GM21515 (cell line): ENCODE results near the gene CWC27.
"Not testable (repeated sequence)": the region's sequence is repeated elsewhere in the genome, so short reads cannot be mapped to it uniquely, and the experiment has no call there.

Source experiments
- ATAC-seq: cut with Tn5 transposase; IDR thresholded peaks from one replicate; pipeline ENCODE4 v1.9.1; 2021; ENCODE audit not compliant: unreplicated experiment

CWC27 gene

DNA sequence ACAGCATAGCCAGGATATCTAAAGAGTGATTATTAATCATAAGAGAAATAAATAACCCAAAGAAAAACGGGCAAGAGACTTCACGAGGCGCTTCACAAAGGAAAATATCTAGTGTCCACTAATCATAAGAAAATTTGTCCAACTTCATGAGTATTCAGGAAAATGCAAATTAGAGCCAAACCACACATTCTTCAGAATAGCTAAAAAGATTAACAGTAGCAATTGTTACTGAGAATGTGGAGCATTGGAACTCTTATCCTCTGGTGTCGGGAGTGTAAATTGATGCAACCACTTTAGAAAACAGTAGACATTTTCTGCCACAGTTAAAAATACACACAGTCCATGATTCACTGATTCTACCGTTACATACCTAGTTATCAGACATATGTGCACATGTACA lies 145.7 kb downstream of the CWC27 start:
- ATAC-seq = no peak

DNA sequence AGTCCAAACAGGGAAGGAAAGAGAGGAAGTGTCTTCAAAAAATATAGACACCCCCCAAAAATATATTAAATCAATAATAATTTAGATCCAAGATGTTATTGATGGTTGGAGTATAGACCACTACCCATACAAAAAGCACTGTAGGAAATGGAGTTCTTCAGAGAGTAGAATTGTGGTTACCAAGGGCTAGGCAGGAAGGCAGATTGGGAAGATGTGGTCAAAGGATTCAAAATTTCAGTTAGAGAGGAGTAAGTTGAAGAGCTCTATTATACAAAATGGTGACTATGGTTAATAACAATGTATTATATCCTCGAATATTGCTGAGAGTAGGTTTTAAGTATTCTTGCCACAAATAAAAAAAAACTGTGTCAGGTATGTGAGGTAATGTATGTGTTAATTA lies 149.4 kb downstream of the CWC27 start:
- no peak for ATAC-seq

DNA sequence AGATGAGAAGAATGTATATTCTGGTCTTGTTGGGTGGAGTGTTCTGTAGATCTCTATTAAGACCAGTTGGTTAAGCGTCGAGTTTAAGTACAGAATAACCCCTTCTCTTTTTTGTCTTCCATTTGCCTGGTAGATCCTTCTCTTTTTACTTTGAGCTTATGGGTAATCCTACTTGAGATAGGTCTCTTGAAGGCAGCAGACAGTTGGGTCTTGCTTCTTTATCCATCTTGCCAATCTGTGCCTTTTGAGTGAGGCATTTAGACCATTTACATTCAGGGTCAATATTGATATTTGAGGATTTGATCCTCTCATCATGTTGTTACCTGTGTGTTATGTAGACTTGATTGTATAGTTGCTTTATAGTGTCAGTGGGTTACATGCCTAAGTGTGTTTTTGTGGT lies 152.7 kb downstream of the CWC27 start:
- ATAC-seq = no peak

DNA sequence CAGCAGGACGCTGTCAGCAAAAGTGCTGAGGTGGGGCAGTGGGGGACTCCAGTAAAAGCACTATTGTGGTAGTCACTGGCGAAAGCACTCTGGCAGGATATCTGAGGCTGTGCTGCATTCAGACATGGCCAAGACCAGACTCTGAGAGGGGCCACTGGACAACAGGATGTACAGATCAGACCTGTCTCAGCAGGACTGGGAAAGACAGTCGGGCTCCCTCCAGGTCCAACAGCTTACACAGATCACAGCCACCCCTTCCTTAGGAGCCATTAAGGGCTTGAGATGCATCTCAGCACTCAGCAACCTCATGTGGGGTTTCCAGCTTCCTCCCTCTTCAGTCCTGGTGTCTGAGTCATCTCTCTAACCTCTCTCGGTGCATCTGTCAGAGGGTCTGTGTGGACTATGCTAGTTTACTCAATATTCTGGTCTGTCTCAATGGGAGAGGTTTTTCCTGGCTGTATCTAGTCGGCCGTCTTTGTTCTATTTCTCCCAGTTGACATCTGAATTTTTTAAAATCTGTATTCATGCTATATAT lies 154.5 kb downstream of the CWC27 start:
- ATAC-seq = no peak

DNA sequence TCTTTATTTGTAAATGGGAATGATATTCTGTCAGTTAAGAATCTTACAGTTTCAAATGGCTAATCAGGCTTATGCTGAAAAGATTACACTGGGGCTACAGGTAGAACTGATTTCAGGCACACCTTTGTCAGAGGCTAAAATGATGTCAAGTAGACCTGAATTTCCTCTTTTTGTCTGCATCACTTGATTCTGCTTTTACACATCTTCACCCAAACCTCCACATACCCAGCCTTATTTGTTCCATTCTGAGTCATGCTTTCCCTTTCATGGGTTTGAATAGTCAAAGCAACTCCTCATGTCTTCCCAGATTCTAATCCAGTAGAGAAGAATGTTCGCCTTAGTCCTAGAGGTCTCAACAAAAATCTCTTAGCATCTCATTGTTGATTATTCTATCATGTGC lies 156.4 kb downstream of the CWC27 start:
- ATAC-seq = no peak

DNA sequence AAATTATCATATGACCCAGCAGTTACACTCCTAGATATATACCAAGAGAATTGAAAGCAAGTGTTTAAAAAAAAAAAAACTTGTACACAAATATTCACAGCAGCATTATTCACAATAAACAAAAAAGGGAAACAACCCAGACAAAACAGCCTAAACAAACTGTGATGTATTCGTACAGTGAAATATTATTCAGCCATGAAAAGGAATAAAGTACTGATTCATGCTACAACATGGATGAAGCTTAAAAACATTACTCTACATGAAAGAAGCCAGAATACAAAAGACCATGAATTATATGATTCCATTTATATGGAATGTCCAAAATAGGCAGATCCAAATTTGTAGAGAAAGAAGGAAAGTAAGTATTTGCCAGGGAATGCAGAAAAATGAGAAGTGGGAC lies 161.1 kb downstream of the CWC27 start:
- no peak for ATAC-seq

DNA sequence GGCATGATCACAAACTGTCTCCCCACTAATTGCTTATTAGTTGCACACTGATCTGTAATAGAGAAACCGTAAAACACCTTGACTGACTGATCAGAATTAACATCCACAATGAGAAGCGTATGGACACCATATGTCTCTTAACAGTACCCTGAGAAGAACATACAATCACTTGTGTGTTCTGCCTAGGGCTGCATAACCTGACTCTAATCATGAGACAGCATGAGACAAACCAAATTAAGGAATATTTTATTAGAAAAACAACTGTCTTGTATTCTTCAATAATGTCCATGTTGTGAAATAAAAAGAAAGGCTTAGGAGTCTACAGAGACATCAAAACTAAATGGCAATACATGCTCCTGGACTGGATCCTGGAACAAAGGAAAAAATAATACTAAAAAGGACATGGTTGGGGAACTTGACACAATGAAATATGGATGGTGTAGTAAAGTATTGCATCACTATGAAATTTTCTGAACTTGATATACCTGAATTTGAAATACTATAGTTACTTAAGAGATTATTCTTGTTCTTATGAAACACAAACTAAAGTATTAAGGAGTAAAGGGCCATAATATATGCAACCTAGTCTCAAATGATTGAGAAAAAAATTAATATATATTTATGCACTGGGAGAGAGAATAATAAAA lies 162.1 kb downstream of the CWC27 start:
- ATAC-seq = no peak

DNA sequence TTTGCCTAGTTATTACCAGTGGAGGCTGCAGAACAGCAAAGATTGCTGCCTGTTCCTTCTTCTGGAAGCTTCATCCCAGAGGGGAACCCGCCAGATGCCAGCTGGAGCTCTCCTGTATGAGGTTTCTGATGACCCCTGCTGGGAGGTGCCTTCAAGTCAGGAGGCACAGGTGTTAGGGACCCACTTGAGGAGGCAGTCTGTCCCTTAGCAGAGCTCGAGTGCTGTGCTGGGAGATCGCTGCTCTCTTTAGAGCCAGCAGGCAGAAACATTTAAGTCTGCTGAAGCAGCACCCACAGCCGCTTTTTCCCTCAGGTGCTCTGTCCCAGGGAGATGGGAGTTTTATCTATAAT lies 170.7 kb downstream of the CWC27 start:
- not testable (repeated sequence) for ATAC-seq

DNA sequence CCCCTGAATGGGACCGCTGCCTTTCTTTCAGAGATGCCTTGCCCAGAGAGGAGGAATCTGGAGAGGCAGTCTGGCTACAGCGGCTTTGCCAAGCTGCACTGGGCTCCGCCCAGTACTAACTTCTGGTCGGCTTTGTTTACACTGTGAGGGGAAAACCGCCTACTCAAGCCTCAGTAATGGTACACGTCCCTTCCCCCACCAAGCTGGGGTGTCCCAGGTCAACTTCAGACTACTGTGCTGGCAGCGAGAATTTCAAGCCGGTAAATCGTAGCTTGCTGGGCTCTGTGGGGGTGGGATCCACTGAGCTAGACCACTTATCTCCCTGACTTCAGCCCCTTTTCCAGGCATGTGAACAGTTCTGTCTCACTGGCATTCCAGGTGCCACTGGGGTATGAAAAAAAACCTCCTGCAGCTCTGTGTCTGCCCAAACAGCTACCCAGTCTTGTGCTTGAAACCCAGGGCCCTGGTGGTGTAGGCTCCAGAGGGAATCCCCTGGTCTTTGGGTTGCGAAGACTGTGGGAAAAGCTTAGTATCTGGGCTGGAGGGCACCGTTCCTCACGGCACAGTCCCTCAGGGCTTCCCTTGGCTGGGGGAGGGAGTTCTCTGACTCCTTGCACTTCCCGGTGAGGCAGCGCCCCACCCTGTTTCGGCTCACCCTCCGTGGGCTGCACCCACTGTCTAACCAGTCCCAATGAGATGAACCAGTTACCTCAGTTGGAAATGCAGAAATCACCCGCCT lies 171.2 kb downstream of the CWC27 start:
- ATAC-seq = no peak

DNA sequence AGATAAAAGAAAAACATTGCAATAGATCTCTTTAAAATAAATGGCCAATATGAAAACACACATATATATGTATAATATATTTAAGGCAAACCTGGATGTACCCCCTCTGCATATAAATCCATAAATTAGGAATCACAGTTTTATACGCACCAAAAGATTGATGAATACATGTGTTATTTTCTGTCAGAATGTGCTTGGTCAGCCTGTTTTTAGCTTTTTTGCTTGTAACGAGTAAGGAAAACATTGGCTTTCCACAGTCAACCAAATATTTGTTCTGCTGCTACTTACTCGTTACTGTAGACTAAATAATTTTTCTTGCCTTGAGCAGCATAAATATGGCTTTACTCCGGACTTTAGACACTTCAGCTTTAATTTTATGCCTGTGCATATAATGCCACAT lies 173.7 kb downstream of the CWC27 start:
- ATAC-seq = no peak

DNA sequence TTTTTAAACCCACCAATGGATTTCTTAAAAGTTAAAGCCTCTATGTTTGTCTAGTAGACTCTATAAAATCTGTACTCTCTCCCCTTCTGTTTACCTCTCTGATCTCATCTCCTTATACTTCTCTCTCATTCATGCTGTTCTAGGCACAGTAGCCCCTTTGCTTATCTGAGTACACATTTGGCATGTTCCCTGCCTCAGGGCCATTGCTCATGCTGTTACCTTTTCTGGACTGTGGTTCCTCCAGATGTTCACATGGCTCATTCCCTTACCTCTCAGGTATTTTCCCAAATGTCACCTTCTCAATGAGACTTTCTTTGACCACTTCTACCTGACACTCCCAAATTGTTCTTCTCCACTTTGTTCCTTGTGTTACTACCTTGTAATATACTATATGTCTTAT lies 176.1 kb downstream of the CWC27 start:
- ATAC-seq = no peak

DNA sequence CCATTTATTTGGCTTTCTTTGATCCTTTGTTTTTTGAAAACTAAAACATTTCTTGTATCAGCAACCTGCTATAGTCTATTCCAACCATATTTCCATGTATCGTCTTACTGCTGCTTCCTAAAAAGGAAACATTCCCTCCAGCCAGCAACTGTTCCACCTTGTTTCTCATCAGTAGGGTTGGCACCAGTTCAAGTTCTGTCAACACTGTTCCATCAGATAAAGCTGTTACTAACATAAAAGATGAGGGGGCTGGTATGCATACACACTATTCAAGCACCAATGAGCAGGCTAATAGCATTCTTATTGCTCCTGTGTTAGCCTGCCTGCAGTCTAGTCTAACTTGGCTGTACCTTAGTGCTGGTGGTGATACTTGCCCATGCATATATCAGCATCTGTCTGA lies 178.3 kb downstream of the CWC27 start:
- ATAC-seq = no peak

DNA sequence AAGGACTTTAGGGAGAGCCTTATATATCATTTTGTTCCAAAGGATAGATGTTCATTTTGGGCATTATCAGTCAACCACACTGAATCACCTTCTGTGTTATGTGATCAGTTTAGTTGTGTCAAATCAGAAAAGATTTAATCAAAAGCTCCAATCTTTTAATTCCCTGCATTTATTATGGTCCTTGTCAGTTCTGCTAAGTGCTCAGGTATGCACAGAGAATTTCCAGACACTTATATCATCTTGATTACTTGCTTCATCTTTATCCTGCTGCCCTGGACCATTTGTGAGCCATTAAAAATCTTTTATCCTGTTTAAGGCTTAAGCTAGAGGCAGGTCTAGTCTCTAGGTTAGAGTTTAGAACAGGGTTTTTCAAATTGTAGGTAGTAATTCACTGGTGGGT lies 179.1 kb downstream of the CWC27 start:
- ATAC-seq = no peak

DNA sequence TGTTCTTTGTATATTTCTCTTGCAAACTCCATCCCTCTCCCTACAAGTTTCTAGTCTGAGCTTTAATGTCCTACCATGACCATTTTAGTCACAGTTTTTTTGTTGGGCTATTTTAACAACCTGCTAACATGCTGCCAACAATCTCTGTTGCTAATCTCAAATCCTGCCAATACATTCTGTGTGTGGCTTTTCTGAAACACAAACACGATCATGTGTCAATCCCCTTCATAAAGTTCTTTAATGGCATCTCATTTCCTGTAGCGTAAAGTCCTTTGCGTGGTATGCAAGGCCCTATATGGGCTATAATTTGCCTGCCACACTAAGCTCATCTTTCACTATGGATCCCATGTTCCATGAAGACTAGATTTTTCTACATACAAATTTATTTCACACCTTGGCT lies 180.6 kb downstream of the CWC27 start:
- no peak for ATAC-seq

DNA sequence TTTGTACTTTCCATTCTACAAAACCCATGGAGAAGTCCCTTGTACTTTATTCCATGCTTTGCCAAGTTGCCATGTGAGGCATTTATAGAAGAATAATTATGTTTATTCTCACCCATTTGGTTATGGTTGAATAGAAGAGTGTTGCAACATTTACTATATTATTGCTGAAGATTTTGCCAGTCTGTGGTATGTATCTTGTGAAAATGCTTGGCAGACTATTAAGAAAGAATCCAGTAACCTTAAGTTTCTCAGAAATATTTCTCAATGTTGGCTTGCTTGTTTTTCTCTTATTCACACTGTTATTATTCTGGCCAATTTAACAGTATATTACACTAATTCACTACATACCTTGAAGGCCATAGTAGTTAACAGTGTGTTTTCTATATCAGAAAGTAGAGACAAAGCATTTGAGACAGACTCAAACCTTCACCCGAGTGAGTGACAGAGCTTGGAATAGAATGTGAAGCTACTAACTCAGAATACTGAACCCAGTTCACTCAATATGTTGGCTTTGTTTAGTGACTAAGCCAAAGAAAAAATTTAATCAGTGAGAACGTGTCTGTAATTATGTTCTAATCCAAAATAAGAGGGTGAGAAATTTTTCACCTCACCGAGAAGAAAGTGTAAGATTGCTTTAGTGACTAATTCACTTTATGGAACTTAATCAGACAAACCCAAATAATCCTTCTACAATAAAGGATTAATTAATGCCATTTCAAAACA lies 184.4 kb downstream of the CWC27 start:
- no peak for ATAC-seq

DNA sequence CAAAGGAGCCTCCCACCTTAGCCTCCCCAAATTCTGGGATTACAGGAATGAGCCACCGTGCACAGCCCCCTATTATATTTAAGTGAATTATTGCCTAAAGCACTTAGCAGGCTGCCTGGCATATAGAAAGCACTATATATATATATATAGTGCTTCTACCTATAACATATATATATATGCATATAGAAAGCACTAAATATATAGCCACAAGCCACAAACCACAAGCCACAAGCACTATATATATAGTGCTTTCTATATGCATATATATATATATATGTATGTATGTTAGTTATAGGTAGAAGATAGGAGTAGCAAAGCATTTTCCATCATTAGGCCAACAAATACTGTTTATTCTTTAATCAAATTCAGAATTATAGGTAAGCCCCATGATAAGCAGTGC lies 185.8 kb downstream of the CWC27 start:
- no peak for ATAC-seq

DNA sequence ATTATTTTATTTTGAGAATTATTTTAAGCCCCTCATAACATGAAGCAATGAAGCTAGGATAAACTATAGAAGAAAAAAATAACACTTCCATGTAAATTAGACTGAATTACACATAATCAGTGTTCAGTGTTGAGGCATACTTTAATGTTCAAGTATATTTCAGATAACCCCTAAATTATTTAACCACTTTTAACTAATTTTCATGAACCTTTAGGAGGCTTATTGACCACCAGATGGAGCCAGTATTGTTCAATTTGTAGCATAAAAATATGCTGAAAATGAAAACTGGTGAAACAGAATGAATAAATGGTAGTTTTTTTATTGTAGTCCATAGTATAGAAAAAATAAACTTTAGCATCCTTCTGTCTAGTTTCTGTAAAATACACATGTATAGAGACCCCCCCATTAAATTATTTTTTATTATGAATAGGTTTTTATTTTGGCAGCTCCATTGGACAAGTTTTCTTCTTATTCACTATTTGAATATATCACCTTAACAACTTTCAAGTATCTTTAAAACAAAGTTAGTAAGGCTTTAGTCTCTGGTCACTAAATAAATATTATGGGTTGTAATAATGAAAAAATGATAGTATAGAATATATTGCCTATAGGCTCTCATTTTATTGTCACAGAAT lies 190.1 kb downstream of the CWC27 start:
- no peak for ATAC-seq

DNA sequence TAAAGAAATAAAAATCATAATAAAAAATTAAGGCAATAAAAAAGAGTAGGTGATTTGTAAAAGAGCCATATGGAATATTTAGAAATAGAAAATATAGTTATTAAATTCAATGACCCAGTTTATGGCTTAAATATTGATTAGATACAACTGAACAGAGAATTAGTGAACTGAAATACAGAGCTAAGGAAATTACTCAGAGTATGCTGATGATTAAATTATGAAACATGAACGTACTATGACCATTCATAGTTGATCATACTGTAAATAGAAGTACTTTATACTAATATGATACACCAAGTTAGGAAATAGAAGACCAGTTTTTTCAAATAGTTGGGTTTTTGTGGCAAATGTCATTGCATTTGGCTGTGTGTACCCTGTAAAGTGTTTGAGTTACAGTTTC lies 194.5 kb downstream of the CWC27 start:
- no peak for ATAC-seq

DNA sequence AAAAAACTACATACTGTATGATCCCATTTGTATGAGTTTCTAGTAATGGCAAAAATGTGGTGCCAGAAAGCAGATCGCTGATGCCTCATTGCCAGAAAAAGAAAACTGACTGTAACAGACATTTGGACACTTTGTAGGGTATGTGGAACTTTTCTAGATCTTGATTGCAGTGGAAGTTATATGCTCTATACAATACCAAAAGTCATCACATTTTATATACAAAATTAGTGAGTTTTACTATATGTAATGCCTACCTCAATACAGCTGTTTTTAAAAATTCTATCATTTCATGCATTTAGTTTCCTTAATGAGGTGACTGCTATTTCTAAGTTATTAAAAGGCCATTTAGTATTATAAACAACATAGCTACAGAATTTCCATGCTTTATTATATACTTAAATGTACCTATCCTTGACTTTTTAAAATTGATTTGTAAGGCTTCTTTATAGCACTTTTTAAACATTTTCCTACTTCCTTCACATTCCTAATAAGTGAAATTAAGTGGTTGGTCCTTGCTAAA lies 199.9 kb downstream of the CWC27 start:
- no peak for ATAC-seq

DNA sequence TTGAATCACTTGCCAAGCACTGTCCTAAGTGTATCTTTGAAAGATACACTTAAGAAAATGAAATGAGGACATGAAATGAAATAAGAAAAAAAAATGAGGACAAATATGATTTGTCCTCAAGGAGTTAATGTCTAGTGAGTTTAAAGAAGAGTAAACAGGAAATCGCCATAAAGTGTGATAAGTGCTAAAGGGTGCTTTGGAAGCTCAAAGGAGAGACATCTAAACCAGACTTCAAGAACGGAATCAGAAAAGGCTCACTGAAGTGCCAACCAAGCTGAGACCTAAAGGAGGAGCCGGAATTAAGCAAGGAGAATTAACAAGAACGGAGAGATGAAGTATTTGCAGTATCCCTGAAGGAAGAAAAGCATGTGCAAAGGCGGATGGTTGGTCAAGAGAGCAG lies 200.8 kb downstream of the CWC27 start:
- ATAC-seq = no peak

DNA sequence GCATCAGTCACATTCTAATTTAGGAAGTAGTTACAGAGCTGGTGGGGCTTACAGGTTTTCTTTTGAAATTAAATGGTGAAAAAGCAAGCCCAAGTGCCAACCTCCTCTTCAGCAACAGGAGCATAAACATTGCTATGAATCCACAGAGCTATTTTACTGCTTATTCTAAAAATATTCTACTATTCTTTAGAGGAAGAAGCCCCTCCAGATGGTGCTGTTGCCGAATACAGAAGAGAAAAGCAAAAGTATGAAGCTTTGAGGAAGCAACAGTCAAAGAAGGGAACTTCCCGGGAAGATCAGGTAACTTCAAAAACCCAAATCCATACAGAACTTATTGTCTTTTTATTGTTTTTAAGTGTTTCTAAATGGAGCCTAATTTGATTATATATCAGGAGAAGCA lies 202.8 kb downstream of the CWC27 start:
- ATAC-seq = no peak
